ENCODE results near the gene UNC5CL. TPM values are rescaled to one million over a fixed set of nuclear protein-coding genes. Genes with fewer than 3 reads are reported as not detected.

UNC5CL gene
- total RNA-seq, 1 experiment from 2014 or later, result 2.2 TPM

DNA sequence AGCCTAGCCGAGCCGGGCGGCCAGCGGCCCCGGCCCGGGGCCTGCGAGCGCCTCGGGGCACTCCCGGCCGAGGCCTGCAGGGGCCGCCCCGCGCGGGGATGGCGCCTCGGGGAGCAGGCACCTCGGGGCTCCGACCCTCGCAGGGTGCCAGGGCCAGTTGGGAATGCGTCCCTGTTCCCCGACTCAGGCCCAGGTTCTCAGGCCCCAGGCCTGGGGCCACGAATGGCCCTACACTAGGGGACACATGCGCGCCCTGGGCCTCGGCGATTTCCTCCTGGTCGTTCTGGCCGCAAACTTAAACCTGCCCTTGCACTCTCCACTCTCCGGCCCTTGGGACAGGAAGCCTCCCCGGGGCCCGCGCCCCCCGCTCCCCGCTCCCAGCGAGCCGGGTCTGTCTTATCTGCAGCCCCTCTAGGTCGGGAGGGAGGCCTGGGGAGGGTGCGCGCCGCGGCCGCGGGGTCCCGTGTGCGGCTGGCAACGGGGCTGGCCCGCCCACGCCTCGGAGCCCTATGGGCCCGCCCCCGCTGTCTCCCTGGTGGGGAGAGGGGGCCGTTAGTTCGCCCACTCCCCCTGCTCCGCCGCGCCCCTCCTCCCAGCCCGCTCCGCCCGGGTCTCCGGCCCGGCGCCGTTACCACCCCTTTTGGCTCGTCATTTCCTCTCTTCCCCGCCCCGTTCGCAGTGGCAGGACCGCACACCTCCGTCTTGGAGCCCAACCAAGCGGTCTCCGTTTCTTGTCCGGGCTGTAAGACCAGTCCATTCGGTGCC lies 34.4 kb upstream of the UNC5CL start (continued):
- no peak for TF ChIP-seq YY1 (IDR thresholded peaks at IDR 0.05; ENCODE audit: extremely low read depth, insufficient replicate concordance, low read depth, low read length)
- no peak for TF ChIP-seq TCF7L2 (IDR thresholded peaks at IDR 0.05; ENCODE audit: borderline replicate concordance, extremely low read depth, insufficient read depth, insufficient read length)
- no peak for TF ChIP-seq EZH2 (IDR thresholded peaks at IDR 0.05)
- TF ChIP-seq, protein P1, sequence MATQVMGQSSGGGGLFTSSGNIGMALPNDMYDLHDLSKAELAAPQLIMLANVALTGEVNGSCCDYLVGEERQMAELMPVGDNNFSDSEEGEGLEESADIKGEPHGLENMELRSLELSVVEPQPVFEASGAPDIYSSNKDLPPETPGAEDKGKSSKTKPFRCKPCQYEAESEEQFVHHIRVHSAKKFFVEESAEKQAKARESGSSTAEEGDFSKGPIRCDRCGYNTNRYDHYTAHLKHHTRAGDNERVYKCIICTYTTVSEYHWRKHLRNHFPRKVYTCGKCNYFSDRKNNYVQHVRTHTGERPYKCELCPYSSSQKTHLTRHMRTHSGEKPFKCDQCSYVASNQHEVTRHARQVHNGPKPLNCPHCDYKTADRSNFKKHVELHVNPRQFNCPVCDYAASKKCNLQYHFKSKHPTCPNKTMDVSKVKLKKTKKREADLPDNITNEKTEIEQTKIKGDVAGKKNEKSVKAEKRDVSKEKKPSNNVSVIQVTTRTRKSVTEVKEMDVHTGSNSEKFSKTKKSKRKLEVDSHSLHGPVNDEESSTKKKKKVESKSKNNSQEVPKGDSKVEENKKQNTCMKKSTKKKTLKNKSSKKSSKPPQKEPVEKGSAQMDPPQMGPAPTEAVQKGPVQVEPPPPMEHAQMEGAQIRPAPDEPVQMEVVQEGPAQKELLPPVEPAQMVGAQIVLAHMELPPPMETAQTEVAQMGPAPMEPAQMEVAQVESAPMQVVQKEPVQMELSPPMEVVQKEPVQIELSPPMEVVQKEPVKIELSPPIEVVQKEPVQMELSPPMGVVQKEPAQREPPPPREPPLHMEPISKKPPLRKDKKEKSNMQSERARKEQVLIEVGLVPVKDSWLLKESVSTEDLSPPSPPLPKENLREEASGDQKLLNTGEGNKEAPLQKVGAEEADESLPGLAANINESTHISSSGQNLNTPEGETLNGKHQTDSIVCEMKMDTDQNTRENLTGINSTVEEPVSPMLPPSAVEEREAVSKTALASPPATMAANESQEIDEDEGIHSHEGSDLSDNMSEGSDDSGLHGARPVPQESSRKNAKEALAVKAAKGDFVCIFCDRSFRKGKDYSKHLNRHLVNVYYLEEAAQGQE (IDR thresholded peaks at IDR 0.05; ENCODE audit: low read depth), result no peak
- TF ChIP-seq, protein P2, sequence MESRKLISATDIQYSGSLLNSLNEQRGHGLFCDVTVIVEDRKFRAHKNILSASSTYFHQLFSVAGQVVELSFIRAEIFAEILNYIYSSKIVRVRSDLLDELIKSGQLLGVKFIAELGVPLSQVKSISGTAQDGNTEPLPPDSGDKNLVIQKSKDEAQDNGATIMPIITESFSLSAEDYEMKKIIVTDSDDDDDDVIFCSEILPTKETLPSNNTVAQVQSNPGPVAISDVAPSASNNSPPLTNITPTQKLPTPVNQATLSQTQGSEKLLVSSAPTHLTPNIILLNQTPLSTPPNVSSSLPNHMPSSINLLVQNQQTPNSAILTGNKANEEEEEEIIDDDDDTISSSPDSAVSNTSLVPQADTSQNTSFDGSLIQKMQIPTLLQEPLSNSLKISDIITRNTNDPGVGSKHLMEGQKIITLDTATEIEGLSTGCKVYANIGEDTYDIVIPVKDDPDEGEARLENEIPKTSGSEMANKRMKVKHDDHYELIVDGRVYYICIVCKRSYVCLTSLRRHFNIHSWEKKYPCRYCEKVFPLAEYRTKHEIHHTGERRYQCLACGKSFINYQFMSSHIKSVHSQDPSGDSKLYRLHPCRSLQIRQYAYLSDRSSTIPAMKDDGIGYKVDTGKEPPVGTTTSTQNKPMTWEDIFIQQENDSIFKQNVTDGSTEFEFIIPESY (IDR thresholded peaks at IDR 0.05; ENCODE audit: extremely low read depth, insufficient replicate concordance, low read length), result no peak

DNA sequence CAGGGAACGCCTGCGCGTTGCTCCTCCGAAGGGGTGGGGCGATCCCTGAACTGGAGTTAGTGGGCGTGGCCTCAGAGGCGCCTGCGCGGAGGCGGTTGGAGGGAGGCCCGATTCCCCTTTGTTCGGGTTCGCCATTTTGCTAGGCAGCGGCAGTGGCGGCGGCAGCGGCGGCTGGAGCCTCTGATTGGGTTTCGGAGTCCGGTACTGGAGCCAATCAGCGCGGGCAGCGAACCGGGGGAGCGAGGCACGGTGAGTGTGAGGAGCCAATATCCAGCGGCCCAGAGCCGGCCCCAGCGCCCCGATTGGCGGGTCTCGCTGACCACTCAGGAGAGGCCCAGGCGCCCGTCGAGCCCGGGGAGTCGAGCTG lies 33.8 kb upstream of the UNC5CL start, which contains the start of gene NFYA:
NFYA (plus strand) TSS at position 139 of the 367 bp plus-strand sequence. CDS start 6,116 bp downstream, outside the sequence.
- ChIA-PET CTCF (interaction anchor here (0.8 to 2.8 kb wide), 5 partner anchors 33 to 246 kb away, joined by 3 to 9 read pairs (median 4); partner anchors contain the start of gene UNC5CL), POLR2A (interaction anchor here (0.7 to 1.0 kb wide), 3 partner anchors 17 to 253 kb away, joined by 3 to 4 read pairs (median 3); no protein-coding TSS in a partner anchor), RAD21 (ENCODE audit: low non-redundant PET in 1 of 2, low total read pairs in 2 of 2, uncharacterized antibody in 2 of 2, unreplicated experiment in 2 of 2) (no interaction called here)
- intact Hi-C loops (cut with micrococcal nuclease), result no loop called here
- H3K4me3 ChIP-seq (replicated peaks in 1 of 2; ENCODE audit: low read depth in 1 of 2, low read length in 2 of 2), result peak within 1 kb of the TSS; percentile 67 to 77
- TF ChIP-seq SP1 (IDR thresholded peaks at IDR 0.05; ENCODE audit: low read depth) (peak; percentile 79), SIN3A (IDR thresholded peaks at IDR 0.05; ENCODE audit: low read depth) (no peak), POLR2AphosphoS5 (IDR thresholded peaks at IDR 0.05; ENCODE audit: low read depth, low read length) (peak; percentile 85; the same call in 1 of the 2 replicates), YY1 (IDR thresholded peaks at IDR 0.05; ENCODE audit: extremely low read depth, insufficient replicate concordance, low read depth, low read length) (peak; percentile 89)
- BruUV-seq (replicated peaks), result no TSS peak
- peak within 1 kb of the TSS; percentile 98 for H3K27ac ChIP-seq (ENCODE audit: low read depth, low read length)
- H3K36me3 ChIP-seq (ENCODE audit: control insufficient read depth in 1 of 2, insufficient read depth in 2 of 2, low read length in 2 of 2), result no peaks in the 10 kb centered on the region
- no peaks in the 10 kb centered on the region for H3K27me3 ChIP-seq (ENCODE audit: insufficient read depth, low read length)
- peaks cover 58% of the 10 kb centered on the region for H3K79me2 ChIP-seq (ENCODE audit: insufficient read depth, low read length)
- no peak within 1 kb of the TSS for H2AFZ ChIP-seq (ENCODE audit: low read depth, low read length, poor library complexity, severe bottlenecking)
- H3K4me1 ChIP-seq (ENCODE audit: control insufficient read depth in 1 of 2, insufficient read depth in 2 of 2, low read length in 2 of 2), result peaks cover 7 to 16% of the 10 kb centered on the region in 2 experiments; a peak in 3 of 4 replicates
- no peaks in the 10 kb centered on the region for H3K9me3 ChIP-seq (ENCODE audit: control insufficient read depth in 1 of 2, insufficient read depth in 1 of 2, low read depth in 1 of 2, low read length in 2 of 2)
- H3K9ac ChIP-seq (ENCODE audit: low read length), result peak within 1 kb of the TSS; percentile 94
- H3K9me2 ChIP-seq (ENCODE audit: insufficient read depth), result no peaks in the 10 kb centered on the region
- no peak for DNase-seq (ENCODE audit: low read depth, low spot score)
- H4K20me1 ChIP-seq (ENCODE audit: insufficient read depth), result no peaks in the 10 kb centered on the region
- peak; percentile 80 for ATAC-seq
- peak within 1 kb of the TSS; percentile 93 for H3K4me2 ChIP-seq (ENCODE audit: low read length)
